ENCODE results near the gene SDK2.

DNA sequence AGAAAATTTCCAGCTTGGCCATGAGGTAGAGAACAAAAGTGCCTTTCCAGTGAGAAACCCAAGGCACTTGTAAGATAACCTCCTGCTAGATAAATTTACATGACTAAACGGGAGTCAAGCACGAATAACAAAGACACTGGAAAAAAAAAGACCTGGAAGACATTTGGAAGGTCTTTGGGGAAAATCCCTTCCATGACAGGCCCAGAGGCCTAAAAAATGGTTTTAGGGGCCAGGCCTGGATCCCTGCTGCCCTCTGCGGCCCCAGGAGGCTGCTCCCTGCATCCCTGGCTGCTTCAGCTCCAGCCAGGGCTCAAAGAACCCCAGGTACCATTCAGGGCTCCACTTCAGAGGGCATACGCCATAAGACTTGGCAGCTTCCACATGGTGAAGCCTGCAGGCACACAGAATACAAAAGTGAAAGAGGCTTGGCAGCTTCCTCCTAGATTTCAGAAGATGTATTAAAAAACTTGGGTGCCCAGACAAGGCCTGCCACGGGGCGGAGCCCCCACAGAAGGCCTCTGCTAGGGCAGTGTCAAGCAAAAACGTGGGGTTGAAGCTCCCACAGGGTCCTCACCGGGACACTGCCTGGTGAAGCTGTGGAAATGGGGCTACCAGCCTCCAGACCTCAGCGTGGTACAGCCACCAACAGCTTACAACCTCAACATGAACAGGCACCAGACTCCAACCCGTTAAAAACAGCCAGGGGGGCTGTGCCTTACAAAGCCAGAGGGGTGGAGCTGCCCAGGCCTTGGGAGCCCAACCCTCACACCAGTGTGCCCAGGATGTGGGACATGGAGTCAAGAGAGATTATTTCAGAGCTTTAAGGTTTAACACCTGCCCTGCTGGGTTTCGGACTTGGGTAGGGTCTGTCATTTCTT lies 77.1 kb downstream of the SDK2 start:
- TF ChIP-seq, protein P1, sequence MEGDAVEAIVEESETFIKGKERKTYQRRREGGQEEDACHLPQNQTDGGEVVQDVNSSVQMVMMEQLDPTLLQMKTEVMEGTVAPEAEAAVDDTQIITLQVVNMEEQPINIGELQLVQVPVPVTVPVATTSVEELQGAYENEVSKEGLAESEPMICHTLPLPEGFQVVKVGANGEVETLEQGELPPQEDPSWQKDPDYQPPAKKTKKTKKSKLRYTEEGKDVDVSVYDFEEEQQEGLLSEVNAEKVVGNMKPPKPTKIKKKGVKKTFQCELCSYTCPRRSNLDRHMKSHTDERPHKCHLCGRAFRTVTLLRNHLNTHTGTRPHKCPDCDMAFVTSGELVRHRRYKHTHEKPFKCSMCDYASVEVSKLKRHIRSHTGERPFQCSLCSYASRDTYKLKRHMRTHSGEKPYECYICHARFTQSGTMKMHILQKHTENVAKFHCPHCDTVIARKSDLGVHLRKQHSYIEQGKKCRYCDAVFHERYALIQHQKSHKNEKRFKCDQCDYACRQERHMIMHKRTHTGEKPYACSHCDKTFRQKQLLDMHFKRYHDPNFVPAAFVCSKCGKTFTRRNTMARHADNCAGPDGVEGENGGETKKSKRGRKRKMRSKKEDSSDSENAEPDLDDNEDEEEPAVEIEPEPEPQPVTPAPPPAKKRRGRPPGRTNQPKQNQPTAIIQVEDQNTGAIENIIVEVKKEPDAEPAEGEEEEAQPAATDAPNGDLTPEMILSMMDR (conservative IDR thresholded peaks at IDR 0.05 in 1 of 2, IDR thresholded peaks at IDR 0.05 in 1 of 2; ENCODE audit: extremely low read depth in 1 of 2, insufficient read depth in 1 of 2, low read depth in 1 of 2, low read length in 2 of 2): no peak
- TF ChIP-seq EZH2 (IDR thresholded peaks at IDR 0.05; ENCODE audit: borderline replicate concordance, low read length): no peak
